ENCODE measurements around the gene MED8. TPM values are rescaled to one million over a fixed set of nuclear protein-coding genes. Genes with fewer than 3 reads are reported as not detected.

The MED8 gene
- total and polyA plus RNA-seq, 2 of the 13 experiments (the other 11 are each of a cell fraction or from before 2014, with no cell fraction given) = 16.9 to 77.4 TPM

GRCh38 chr1:43368646-43369020 is 21.0 kb downstream of the MED8 start (continued):
- TF ChIP-seq SIN3A (IDR thresholded peaks at IDR 0.05; ENCODE audit: borderline replicate concordance, low read depth, low read length) (no peak), NCOR1 (IDR thresholded peaks at IDR 0.05; ENCODE audit: borderline replicate concordance, low read length) (0 out of 2 replicates have a peak, but pooled peaks have one; percentile 12), TRAFD1 (CRISPR knock-in tag; IDR thresholded peaks at IDR 0.05; ENCODE audit: borderline replicate concordance) (no peak), ZBTB26 (CRISPR knock-in tag; IDR thresholded peaks at IDR 0.05; ENCODE audit: borderline replicate concordance) (no peak), MEF2D (CRISPR knock-in tag; IDR thresholded peaks at IDR 0.05) (no peak), TCF7 (IDR thresholded peaks at IDR 0.05; ENCODE audit: low read depth) (no peak)

GRCh38 chr1:43367904-43368645 is 21.5 kb downstream of the MED8 start, which contains the start of gene ELOVL1:
ELOVL1 (minus strand) TSS chr1:43368011; CDS start chr1:43365609, 2,402 bp downstream.
- peak; percentile 75 for DNase-seq (ENCODE audit: low spot score)
- peak within 1 kb of the TSS; percentile 76 to 88 (median 79) for H3K4me3 ChIP-seq (replicated peaks in 1 of 3; ENCODE audit: insufficient read depth in 1 of 3, low read depth in 2 of 3, low read length in 3 of 3)
- no TSS peak for BruUV-seq (replicated peaks)
- FAIRE-seq = no peak
- POLR2A ChIA-PET = interaction anchor here (1.0 to 3.8 kb wide), 5 partner anchors 10 to 196 kb away, joined by 3 to 32 read pairs (median 21); partner anchors contain the start of genes CDC20, CFAP57, EBNA1BP2 and MED8
- no peaks in the 10 kb centered on the region for H3K9me3 ChIP-seq (ENCODE audit: low read length)
- peaks cover 52% of the 10 kb centered on the region for H3K4me1 ChIP-seq (ENCODE audit: insufficient read depth, low read length)
- CTCF ChIA-PET (ENCODE audit: low intra/inter-chr PET ratio, low total read pairs) = interaction anchor here (1.2 kb wide), 1 partner anchor 130 kb away, joined by 3 read pairs; no protein-coding TSS in a partner anchor
- peak within 1 kb of the TSS; percentile 91 for H3K27ac ChIP-seq (ENCODE audit: extremely low read length, insufficient read depth, low read length)
- in situ Hi-C loops (cut with HindIII; ENCODE audit: extremely low pct_ligation_motif_present, low pct_unique_long_range_greater_than_20kb) (no loop called here), intact Hi-C loops (cut with micrococcal nuclease; ENCODE audit: unreplicated experiment) (loop anchor here (1.0 kb wide), 1 partner anchor 46 kb away; no protein-coding TSS in a partner anchor)
- peak within 1 kb of the TSS; percentile 76 for H3K9ac ChIP-seq (ENCODE audit: insufficient read depth, low read depth, low read length)
- no peaks in the 10 kb centered on the region for H3K27me3 ChIP-seq (ENCODE audit: control insufficient read depth in 1 of 2, insufficient read depth in 2 of 2, low read length in 2 of 2)
- peaks cover 6% of the 10 kb centered on the region in 2 experiments; a peak in 3 of 5 replicates for H3K36me3 ChIP-seq (replicated peaks in 1 of 2; ENCODE audit: control insufficient read depth in 1 of 2, insufficient read depth in 2 of 2, low read length in 2 of 2)
- H2AFZ ChIP-seq (ENCODE audit: low read length) = no peak within 1 kb of the TSS
- H3K4me2 ChIP-seq (ENCODE audit: low read depth, low read length) = peak within 1 kb of the TSS; percentile 92
- peak; percentile 89 for ATAC-seq
- no peaks in the 10 kb centered on the region for H4K20me1 ChIP-seq (ENCODE audit: insufficient read depth, low read length)
- peaks cover 13% of the 10 kb centered on the region for H3K79me2 ChIP-seq (ENCODE audit: insufficient read depth, low read length)
- WGBS (ENCODE audit: low lambda C conversion rate) = 0% methylated on average over 15 of the region's 58 CpGs
- peak; percentile 70; the same call in 1 of the 2 replicates for TF ChIP-seq CREBL2 (CRISPR knock-in tag; IDR thresholded peaks at IDR 0.05; ENCODE audit: borderline replicate concordance)
- TF ChIP-seq SRSF1 (optimal IDR thresholded peaks at IDR 0.05; ENCODE audit: low read depth, low read length) = peak; percentile 30
- peak; percentile 58 for TF ChIP-seq ZEB1 (IDR thresholded peaks at IDR 0.05; ENCODE audit: insufficient replicate concordance, low read depth)
- TF ChIP-seq GABPB1 (CRISPR knock-in tag; IDR thresholded peaks at IDR 0.05) = peak; percentile 85
- TF ChIP-seq ZNF496 (CRISPR knock-in tag; IDR thresholded peaks at IDR 0.05; ENCODE audit: insufficient replicate concordance) = no peak
- no peak for TF ChIP-seq KDM6A (CRISPR knock-in tag; IDR thresholded peaks at IDR 0.05; ENCODE audit: low read depth)
- TF ChIP-seq AHR (CRISPR knock-in tag; IDR thresholded peaks at IDR 0.05) = 0 out of 2 replicates have a peak, but pooled peaks have one; percentile 74
- no peak for TF ChIP-seq SMARCC2 (IDR thresholded peaks at IDR 0.05)
- TF ChIP-seq KDM3A (CRISPR knock-in tag; IDR thresholded peaks at IDR 0.05; ENCODE audit: low read depth) = peak; percentile 80
- TF ChIP-seq RBAK (CRISPR knock-in tag; IDR thresholded peaks at IDR 0.05) = no peak
- TF ChIP-seq USF2 (IDR thresholded peaks at IDR 0.05; ENCODE audit: low read depth, low read length) = no peak
- TF ChIP-seq USF2 (CRISPR knock-in tag; IDR thresholded peaks at IDR 0.05; ENCODE audit: borderline replicate concordance) = no peak

Data from HepG2 (cell line).